ENCODE results near the gene IL31.
"Not testable (repeated sequence)": the region's sequence is repeated elsewhere in the genome, so short reads cannot be mapped to it uniquely, and the experiment has no call there.

Gene IL31

GRCh38 chr12:122174155-122174845, at the start of gene IL31:
TSS of gene IL31 (minus strand) at chr12:122174221. CDS start at chr12:122174172, 49 bp downstream.
- no peak for DNase-seq

GRCh38 chr12:122216445-122216844, 42.4 kb upstream of the IL31 start:
- DNase-seq: no peak

GRCh38 chr12:122215771-122216170, 41.8 kb upstream of the IL31 start:
- no peak for DNase-seq

DNA sequence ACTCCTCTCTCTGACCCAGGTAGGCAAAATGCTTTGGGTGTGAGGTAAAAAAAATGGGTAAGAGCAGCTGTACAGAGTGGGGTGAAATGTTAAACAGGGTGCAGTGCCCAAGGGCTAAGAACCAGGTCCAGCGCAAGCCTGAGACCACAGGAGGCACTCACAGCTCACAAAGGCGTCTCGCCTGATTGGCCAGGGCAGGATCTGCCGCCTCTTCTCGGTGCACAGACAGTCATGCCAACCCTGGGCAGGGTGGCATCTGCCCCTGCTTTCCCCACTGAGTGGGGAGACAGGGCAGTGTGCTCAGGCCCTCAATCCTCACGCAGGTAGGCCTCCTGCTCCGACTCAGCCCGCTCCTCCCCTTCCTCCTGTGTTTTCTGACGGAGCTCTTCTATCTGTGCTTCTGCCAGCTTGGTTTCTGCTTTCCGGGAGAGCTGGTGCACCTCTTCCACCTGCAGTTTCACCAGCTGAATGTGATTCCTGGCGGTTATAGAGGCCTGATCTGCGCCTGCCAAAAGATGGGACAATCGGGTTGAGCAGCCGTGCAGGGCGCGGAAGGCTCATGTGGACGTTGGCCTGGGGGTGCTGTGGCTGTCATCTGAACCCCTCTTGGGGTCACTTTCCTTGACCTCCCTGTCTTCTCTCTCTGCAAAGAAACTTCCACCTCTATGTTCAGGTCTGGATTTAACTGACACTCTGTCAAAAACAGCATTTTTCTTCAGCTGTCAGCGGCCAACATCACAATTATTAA, 34.2 kb upstream of the IL31 start:
- DNase-seq: no peak

DNA sequence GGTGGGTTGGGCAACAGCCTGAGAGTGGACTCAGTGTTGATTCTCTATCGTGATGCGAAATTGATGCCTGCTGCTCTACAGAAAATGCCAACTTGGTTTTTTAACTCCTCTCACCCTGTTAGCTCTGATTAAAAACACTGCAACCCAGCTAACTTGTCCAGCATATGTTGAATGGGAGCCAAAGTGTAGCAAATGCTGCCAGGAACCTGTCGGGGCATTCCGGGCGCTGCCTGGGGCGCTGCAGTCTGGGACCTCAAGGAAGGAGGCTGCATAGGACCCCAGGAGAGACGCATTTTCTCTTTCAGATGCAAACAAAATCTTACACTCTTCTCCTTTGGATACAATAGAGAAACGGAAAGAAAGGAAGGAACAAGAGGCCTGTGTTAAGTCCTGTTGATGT, 33.4 kb upstream of the IL31 start:
- DNase-seq: no peak

GRCh38 chr12:122206976-122207375, 33.0 kb upstream of the IL31 start:
- no peak for DNase-seq

GRCh38 chr12:122206111-122206881, 32.3 kb upstream of the IL31 start:
- DNase-seq: no peak

DNA sequence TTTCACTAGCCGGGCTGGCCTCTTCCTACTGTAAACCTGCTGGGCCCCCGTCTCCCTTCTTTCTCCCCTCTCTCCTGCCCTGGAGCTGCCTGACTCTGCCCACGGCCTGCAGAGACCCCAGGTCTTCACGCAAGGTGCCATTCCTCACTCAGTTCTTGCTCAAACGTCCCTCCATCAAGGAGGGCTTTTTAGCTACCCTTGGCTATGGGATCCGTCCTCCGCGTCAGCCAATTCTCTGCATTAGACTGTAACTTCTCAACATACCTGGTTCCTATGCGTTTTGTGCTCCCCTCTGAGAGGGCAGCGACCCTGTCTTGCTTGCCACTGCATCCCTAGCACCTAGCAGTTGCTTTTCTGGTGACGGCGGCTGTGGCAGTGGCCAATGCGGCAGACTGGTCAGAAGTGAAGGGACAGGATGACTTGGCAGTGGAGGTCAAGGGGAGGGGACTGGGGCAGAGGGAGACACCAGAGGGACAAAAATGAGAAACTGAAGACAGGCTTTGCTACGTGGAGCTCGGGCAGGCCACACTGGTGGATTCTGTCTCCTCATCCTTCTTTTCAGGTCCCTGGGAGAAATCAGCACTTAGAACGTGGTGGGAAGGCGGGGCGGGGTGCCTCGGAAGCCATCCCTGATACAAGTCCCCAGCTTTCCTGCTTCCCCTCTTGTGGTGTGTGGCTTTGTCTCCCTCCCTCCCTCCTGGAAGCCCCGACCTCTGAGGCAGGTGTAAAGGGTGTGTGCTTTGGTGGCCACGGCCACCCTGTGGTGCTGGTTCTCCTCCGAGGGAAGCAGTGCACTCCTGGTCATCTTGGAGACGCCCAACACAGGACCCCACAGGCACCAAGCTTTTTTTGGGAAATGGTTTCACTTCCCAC, 31.3 kb upstream of the IL31 start:
- no peak for DNase-seq

GRCh38 chr12:122204167-122205052, 30.4 kb upstream of the IL31 start:
- DNase-seq: peak; percentile 34

GRCh38 chr12:122203301-122204166, 29.5 kb upstream of the IL31 start, which contains the start of gene B3GNT4:
TSS of gene B3GNT4 (plus strand) at chr12:122203709. CDS start at chr12:122204619, 910 bp downstream.
- DNase-seq: peak; percentile 72

DNA sequence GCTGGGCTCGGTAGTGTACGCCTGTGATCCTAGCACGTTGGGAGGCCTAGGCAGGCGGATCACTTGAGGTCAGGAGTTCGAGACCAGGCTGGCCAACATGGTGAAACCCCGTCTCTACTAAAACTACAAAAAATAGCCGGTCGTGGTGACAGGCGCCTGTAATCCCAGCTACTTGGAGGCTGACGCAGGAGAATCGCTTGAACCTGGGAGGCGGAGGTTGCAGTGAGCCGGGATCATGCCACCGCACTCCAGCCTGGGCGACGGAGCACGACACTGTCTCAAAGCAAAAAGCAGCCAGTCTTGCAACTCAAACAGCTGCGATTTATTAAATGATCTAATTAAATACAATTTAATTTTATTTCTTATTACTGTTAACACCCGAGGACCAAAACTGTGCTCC, 28.8 kb upstream of the IL31 start:
- not testable (repeated sequence) for DNase-seq

DNA sequence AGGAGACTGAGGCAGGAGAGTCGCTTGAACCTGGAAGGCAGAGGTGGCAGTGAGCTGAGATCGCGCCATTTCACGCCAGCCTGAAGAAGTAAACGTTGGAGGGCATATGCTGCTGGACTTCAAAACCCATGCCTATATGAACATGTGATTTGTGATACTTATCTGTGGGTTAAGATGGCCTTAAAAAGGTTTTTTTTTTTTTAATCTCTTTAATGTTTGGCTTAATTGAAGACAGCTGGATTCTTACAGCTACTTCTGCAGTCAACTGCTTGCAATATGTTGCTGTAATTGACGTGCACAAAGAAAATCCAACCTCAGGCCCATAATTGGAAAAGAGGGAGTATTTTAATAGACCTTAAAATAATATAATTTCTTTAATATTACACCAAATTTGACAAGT, 28.0 kb upstream of the IL31 start:
- DNase-seq: no peak

DNA sequence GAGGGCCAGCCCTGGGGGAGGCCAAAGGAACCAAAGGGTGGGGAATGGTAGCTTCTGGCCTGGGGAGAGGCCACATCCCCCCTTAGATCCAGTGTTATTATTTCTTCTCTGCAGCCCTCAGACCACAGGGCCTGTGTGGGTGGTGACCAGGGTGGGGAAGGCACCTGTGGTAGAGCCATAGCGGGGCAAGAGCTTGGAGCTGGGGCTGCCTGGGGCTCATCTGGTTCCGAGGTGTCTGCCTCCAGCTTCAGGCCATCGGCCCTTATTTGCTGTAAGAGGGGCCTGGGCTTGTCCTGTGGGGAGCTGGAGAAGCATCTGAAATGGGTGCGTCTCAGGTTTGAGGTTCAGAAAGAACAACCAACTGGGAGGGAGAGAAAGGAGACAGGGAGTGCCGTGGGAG, 27.4 kb upstream of the IL31 start:
- no peak for DNase-seq

GRCh38 chr12:122200541-122201175, 26.6 kb upstream of the IL31 start:
- no peak for DNase-seq

GRCh38 chr12:122199484-122200355, 25.7 kb upstream of the IL31 start:
- no peak for DNase-seq

DNA sequence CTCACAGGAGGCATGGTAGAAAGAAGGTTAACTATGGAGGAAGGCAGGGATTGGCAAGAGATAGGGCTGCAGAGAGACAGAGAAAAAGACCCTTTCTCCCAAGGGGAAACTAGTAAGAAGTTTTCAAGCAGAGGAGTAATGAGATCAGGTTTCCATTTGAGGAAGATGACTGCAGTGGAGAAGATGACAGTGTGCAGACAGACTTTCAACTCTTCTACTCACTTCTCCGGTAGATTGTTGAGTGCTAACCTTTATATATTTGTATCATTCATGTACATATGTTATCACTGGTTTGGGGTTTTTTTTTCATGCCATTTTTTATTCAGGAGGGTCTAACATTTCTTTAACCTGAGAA, 23.6 kb upstream of the IL31 start:
- DNase-seq: no peak

GRCh38 chr12:122195405-122195804, 21.4 kb upstream of the IL31 start:
- no peak for DNase-seq

DNA sequence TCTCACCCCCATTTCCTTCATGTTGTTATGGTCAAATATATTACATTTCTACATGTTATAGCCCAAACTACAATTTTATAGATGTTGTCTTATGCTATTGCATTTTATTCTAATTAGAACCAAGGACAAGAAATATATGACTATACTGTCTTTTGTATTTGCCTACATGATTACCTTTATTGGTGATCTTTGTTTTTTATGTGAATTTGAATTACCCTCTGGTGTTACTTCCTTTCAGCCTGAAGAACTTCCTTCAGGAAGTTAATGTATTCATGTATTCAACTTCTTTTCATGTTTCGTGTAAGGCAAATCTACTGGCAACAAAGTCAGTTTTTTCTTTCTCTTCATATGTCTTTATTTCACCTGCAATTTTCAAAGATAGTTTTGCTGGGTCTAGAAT, 20.8 kb upstream of the IL31 start:
- DNase-seq: no peak

GRCh38 chr12:122192441-122192840, 18.4 kb upstream of the IL31 start:
- DNase-seq: no peak
